Natural killer cell (primary cell): ENCODE results near the gene UST. TPM values are rescaled to one million over a fixed set of nuclear protein-coding genes. Genes with fewer than 3 reads are reported as not detected.

Experiments
- ATAC-seq, 3 donors: fragments of 150-1000 bp in 2 of 3; fragments of 200-7000 bp in 1 of 3; cut with Tn5 transposase; 1 replicate in 1 of 3; 2 replicates in 2 of 3; pipeline ENCODE4 v1.10.0; 2021; ENCODE audit warnings: mild to moderate bottlenecking in 2 of 3, moderate library complexity in 2 of 3
- DNase-seq, 2 donors: peaks; one replicate each; pipeline versions ENCODE4 v3.0.0 to v3.0.0-alpha.2; 2013 to 2021; ENCODE audit warnings: mixed read lengths in 1 of 2
- H3K27ac ChIP-seq: one replicate; pipeline ENCODE4 v1.5.1; 2013; ENCODE audit warnings: mild to moderate bottlenecking, low read length
- H3K27me3 ChIP-seq: one replicate; pipeline ENCODE4 v1.6.1; 2013; ENCODE audit warnings: low read length; ENCODE audit not compliant: control insufficient read depth, insufficient read depth
- H3K36me3 ChIP-seq: one replicate; pipeline ENCODE4 v1.6.1; 2013; ENCODE audit warnings: low read length; ENCODE audit not compliant: control insufficient read depth, insufficient read depth
- H3K4me1 ChIP-seq: one replicate; pipeline ENCODE4 v1.6.1; 2013; ENCODE audit warnings: low read length; ENCODE audit not compliant: control insufficient read depth, insufficient read depth
- H3K4me3 ChIP-seq: one replicate; pipeline ENCODE4 v1.5.1; 2013; ENCODE audit warnings: low read length
- H3K9me3 ChIP-seq: one replicate; pipeline ENCODE4 v1.6.1; 2013; ENCODE audit warnings: low read length; ENCODE audit not compliant: control insufficient read depth, insufficient read depth
- H3K27ac Mint-ChIP-seq, 2 donors: one replicate each; pipeline ENCODE4 v1.8.0; 2022; ENCODE audit warnings: mild to moderate bottlenecking in 2 of 2, mixed read lengths in 2 of 2, moderate library complexity in 1 of 2
- H3K27me3 Mint-ChIP-seq, 2 donors: one replicate each; pipeline ENCODE4 v1.8.0; 2022; ENCODE audit warnings: low read depth in 2 of 2, mixed read lengths in 2 of 2
- H3K36me3 Mint-ChIP-seq: one replicate; pipeline ENCODE4 v1.8.0; 2022; ENCODE audit warnings: mixed read lengths
- H3K4me1 Mint-ChIP-seq, 2 donors: one replicate each; pipeline ENCODE4 v1.8.0; 2022; ENCODE audit warnings: mixed read lengths in 2 of 2
- H3K4me3 Mint-ChIP-seq: one replicate; pipeline ENCODE4 v1.8.0; 2022; ENCODE audit warnings: mild to moderate bottlenecking, moderate library complexity, mixed read lengths
- H3K9me3 Mint-ChIP-seq, 2 donors: one replicate each; pipeline ENCODE4 v1.8.0; 2022; ENCODE audit warnings: mixed read lengths in 2 of 2
- CTCF ChIP-seq: fragments of 200-600 bp; IDR thresholded peaks from one replicate; pipeline ENCODE4 v1.8.0; 2022; ENCODE audit warnings: antibody characterized with exemption
- WGBS: methylation state at CpG from one replicate; pipeline ENCODE4 v1.1.7; 2013; ENCODE audit warnings: missing lambda C conversion rate; ENCODE audit not compliant: insufficient coverage; 5-methylcytosine and 5-hydroxymethylcytosine counted together
- intact Hi-C: fragments of 100-400 bp; cut with micrococcal nuclease; formaldehyde crosslinking; loops from one replicate; pipeline ENCODE4 v1.14.2; 2022
- total RNA-seq, 4 donors: library from RNA; stranded (reverse); fragments of 120-200 nt in 1 of 4; gene quantifications; one replicate each; pipeline versions ENCODE4 v1.2.3 to v1.2.4, GENCODE V29; 2013 to 2022

The UST gene
- total RNA-seq, 3 donors from 2014 or later (not counting 1 experiment from before 2014, with no cell fraction given) = 6.3 to 11.9 (median 10.6) TPM

GRCh38 chr6:149046164-149046821 is 299.5 kb downstream of the UST start:
- Histone ChIP-seq H3K27me3 (no peaks in the 10 kb centered on the region), H3K9me3 (no peaks in the 10 kb centered on the region), H3K4me1 (peaks cover 19% of the 10 kb centered on the region), H3K4me3 (no peak overlapping the region), H3K36me3 (no peaks in the 10 kb centered on the region), H3K27ac (no peak overlapping the region)
- peaks cover 30 to 37% of the 10 kb centered on the region in 2 donors for H3K4me1 Mint-ChIP-seq
- H3K36me3 Mint-ChIP-seq = no peaks in the 10 kb centered on the region
- WGBS = 99% methylated on average over 6 of the region's 6 CpGs
- ATAC-seq (no peak), DNase-seq (no peak)
- H3K4me3 Mint-ChIP-seq = peak overlapping the region; percentile 82
- peak overlapping the region; percentile 77 to 80 for H3K27ac Mint-ChIP-seq
- intact Hi-C loops = no loop called here
- H3K27me3 Mint-ChIP-seq = no peaks in the 10 kb centered on the region
- TF ChIP-seq CTCF = no peak
- no peaks in the 10 kb centered on the region for H3K9me3 Mint-ChIP-seq

- intact Hi-C loops = no loop called here
- peak overlapping the region; percentile 82 for H3K4me3 Mint-ChIP-seq
- 0% methylated on average over 3 of the region's 3 CpGs for WGBS
- H3K27ac Mint-ChIP-seq = peak overlapping the region; percentile 77 to 80
- peaks cover 30 to 37% of the 10 kb centered on the region in 2 donors for H3K4me1 Mint-ChIP-seq
- no peak overlapping the region for H3K27ac ChIP-seq
- H3K36me3 Mint-ChIP-seq = no peaks in the 10 kb centered on the region
- H3K4me1 ChIP-seq = peaks cover 19% of the 10 kb centered on the region
- no peaks in the 10 kb centered on the region for H3K36me3 ChIP-seq
- no peaks in the 10 kb centered on the region for H3K27me3 Mint-ChIP-seq
- no peak for TF ChIP-seq CTCF
- no peaks in the 10 kb centered on the region for H3K9me3 Mint-ChIP-seq
- DNase-seq (peak in 1 of 2 donors; percentile 47), ATAC-seq (peak in 2 of 3 donors; percentile 58 to 69)
- no peaks in the 10 kb centered on the region for H3K9me3 ChIP-seq
- H3K4me3 ChIP-seq = no peak overlapping the region
- H3K27me3 ChIP-seq = no peaks in the 10 kb centered on the region
Measured at GRCh38 chr6:149046822-149047246, 300.0 kb downstream of the UST start.

GRCh38 chr6:149049230-149049629 is 302.4 kb downstream of the UST start:
- no peaks in the 10 kb centered on the region for H3K27me3 ChIP-seq
- 100% methylated on average over 2 of the region's 2 CpGs for WGBS
- no peak overlapping the region for H3K27ac ChIP-seq
- intact Hi-C loops = no loop called here
- DNase-seq (no peak), ATAC-seq (no peak)
- no peaks in the 10 kb centered on the region for H3K36me3 Mint-ChIP-seq
- no peak for TF ChIP-seq CTCF
- no peak overlapping the region for H3K27ac Mint-ChIP-seq
- no peak overlapping the region for H3K4me3 Mint-ChIP-seq
- no peaks in the 10 kb centered on the region for H3K9me3 Mint-ChIP-seq
- H3K27me3 Mint-ChIP-seq = no peaks in the 10 kb centered on the region
- no peaks in the 10 kb centered on the region for H3K36me3 ChIP-seq
- H3K4me1 ChIP-seq = peaks cover 25% of the 10 kb centered on the region
- no peaks in the 10 kb centered on the region for H3K9me3 ChIP-seq
- peaks cover 37 to 47% of the 10 kb centered on the region in 2 donors for H3K4me1 Mint-ChIP-seq
- no peak overlapping the region for H3K4me3 ChIP-seq

GRCh38 chr6:149050160-149050559 is 303.3 kb downstream of the UST start:
- Histone ChIP-seq H3K27ac (no peak overlapping the region), H3K9me3 (no peaks in the 10 kb centered on the region), H3K4me3 (no peak overlapping the region), H3K27me3 (no peaks in the 10 kb centered on the region), H3K4me1 (peaks cover 32% of the 10 kb centered on the region), H3K36me3 (no peaks in the 10 kb centered on the region)
- no peak for DNase-seq
- Mint-ChIP-seq H3K4me3 (no peak overlapping the region), H3K27ac (no peak overlapping the region), H3K4me1 (peaks cover 44 to 46% of the 10 kb centered on the region in 2 donors), H3K36me3 (no peaks in the 10 kb centered on the region), H3K9me3 (no peaks in the 10 kb centered on the region), H3K27me3 (no peaks in the 10 kb centered on the region)
- no peak for TF ChIP-seq CTCF
- intact Hi-C loops = no loop called here
- no peak for ATAC-seq
- WGBS = no CpG with 5 or more reads among the region's 1 CpG
